IMR-90 (cell line): Measurements from ENCODE around the gene DPH7. TPM values are rescaled to one million over a fixed set of nuclear protein-coding genes. Genes with fewer than 3 reads are reported as not detected.

ENCODE experiments used
- ATAC-seq: fragments of 200-7000 bp; cut with Tn5 transposase; 2 replicates; pipeline ENCODE4 v1.9.1; 2020; ENCODE audit warnings: low read depth, mild to moderate bottlenecking, moderate library complexity
- BruUV-seq: library from RNA; stranded (reverse); fragments of 400-500 nt; replicated peaks from 2 replicates; lab custom pipeline; 2021; lab: Mats Ljungman, UMichigan
- CTCF ChIA-PET: fragments of 300-600 bp; formaldehyde crosslinking; extraction: SDS; loops from one replicate; lab custom pipeline; 2021; ENCODE audit warnings: antibody characterized with exemption; lab: Yijun Ruan, JAX
- POLR2A ChIA-PET: fragments of 300-600 bp; sonication (Branson Sonifier 250); formaldehyde crosslinking; loops from one replicate; lab custom pipeline; 2022; ENCODE audit warnings: antibody characterized with exemption; ENCODE audit not compliant: unreplicated experiment; lab: Charles Lee
- DNase-seq: peaks from one replicate; pipeline ENCODE4 v3.0.0; 2013
- H2AFZ ChIP-seq: replicated peaks from 2 replicates; pipeline ENCODE3; 2013; ENCODE audit warnings: low read length, mild to moderate bottlenecking; ENCODE audit not compliant: poor library complexity
- H2AK5ac ChIP-seq: 2 replicates; pipeline ENCODE4 v1.6.1; 2013; ENCODE audit warnings: low read depth, low read length, inconsistent platforms
- H2AK9ac ChIP-seq: replicated peaks from 2 replicates; pipeline ENCODE3; 2013; ENCODE audit warnings: mild to moderate bottlenecking, low read depth, low read length, moderate library complexity; ENCODE audit not compliant: poor library complexity
- H2BK120ac ChIP-seq: 2 replicates; pipeline ENCODE4 v1.6.1; 2013; ENCODE audit warnings: low read depth, low read length, inconsistent platforms
- H2BK15ac ChIP-seq: 3 replicates; pipeline ENCODE4 v1.6.1; 2013; ENCODE audit warnings: low read depth, low read length, inconsistent platforms
- H2BK20ac ChIP-seq: 2 replicates; pipeline ENCODE4 v1.6.1; 2013; ENCODE audit warnings: low read depth, mild to moderate bottlenecking, inconsistent platforms, low read length, moderate library complexity
- H2BK5ac ChIP-seq: 2 replicates; pipeline ENCODE4 v1.6.1; 2013; ENCODE audit warnings: mild to moderate bottlenecking, low read depth, low read length, inconsistent platforms; ENCODE audit not compliant: poor library complexity, severe bottlenecking
- H3K14ac ChIP-seq: replicated peaks from 2 replicates; pipeline ENCODE4 v1.6.1; 2013; ENCODE audit warnings: low read depth, low read length, inconsistent platforms
- H3K18ac ChIP-seq: 2 replicates; pipeline ENCODE4 v1.6.1; 2013; ENCODE audit warnings: low read depth, low read length, control low read depth
- H3K23ac ChIP-seq: 2 replicates; pipeline ENCODE4 v1.6.1; 2013; ENCODE audit warnings: low read depth, low read length, inconsistent platforms
- H3K27ac ChIP-seq: 2 replicates; pipeline ENCODE4 v1.5.1; 2013; ENCODE audit warnings: mild to moderate bottlenecking, control low read depth, low read length; ENCODE audit not compliant: insufficient read depth
- H3K27me3 ChIP-seq: 2 replicates; pipeline ENCODE4 v1.6.1; 2013; ENCODE audit warnings: low read length; ENCODE audit not compliant: control insufficient read depth, insufficient read depth
- H3K36me3 ChIP-seq: 2 replicates; pipeline ENCODE4 v1.6.1; 2013; ENCODE audit warnings: low read length, mixed read lengths; ENCODE audit not compliant: control insufficient read depth, insufficient read depth
- H3K4ac ChIP-seq: 2 replicates; pipeline ENCODE4 v1.6.1; 2013; ENCODE audit warnings: low read depth, low read length, inconsistent platforms
- H3K4me1 ChIP-seq: 2 replicates; pipeline ENCODE4 v1.6.1; 2013; ENCODE audit warnings: low read length, mixed read lengths; ENCODE audit not compliant: control insufficient read depth, insufficient read depth
- H3K4me2 ChIP-seq: 2 replicates; pipeline ENCODE4 v1.6.1; 2013; ENCODE audit warnings: low read depth, mild to moderate bottlenecking, control low read depth, low read length, moderate library complexity
- H3K4me3 ChIP-seq: 2 replicates; pipeline ENCODE4 v1.5.1; 2013; ENCODE audit warnings: low read depth, mild to moderate bottlenecking, control low read depth, low read length, moderate library complexity; ENCODE audit not compliant: insufficient read depth
- H3K56ac ChIP-seq: 2 replicates; pipeline ENCODE4 v1.6.1; 2013; ENCODE audit warnings: low read length, inconsistent platforms; ENCODE audit not compliant: insufficient read depth; ENCODE audit errors: extremely low read depth
- H3K79me1 ChIP-seq, 2 experiments: 2 replicates each; pipeline ENCODE4 v1.6.1; 2013; ENCODE audit warnings: low read length in 2 of 2, inconsistent platforms in 1 of 2, low read depth in 1 of 2
- H3K9ac ChIP-seq: 2 replicates; pipeline ENCODE4 v1.6.1; 2013; ENCODE audit warnings: low read depth, low read length, control low read depth
- H3K9me1 ChIP-seq: 2 replicates; pipeline ENCODE4 v1.6.1; 2013; ENCODE audit warnings: low read length, inconsistent platforms; ENCODE audit not compliant: insufficient read depth
- H3K9me3 ChIP-seq: 2 replicates; pipeline ENCODE4 v1.6.1; 2013; ENCODE audit warnings: low read length; ENCODE audit not compliant: control insufficient read depth, insufficient read depth
- H4K20me1 ChIP-seq: 2 replicates; pipeline ENCODE4 v1.6.1; 2013; ENCODE audit warnings: low read length, inconsistent platforms; ENCODE audit not compliant: insufficient read depth
- H4K5ac ChIP-seq: 2 replicates; pipeline ENCODE4 v1.6.1; 2013; ENCODE audit warnings: mild to moderate bottlenecking, low read depth, low read length, control low read depth
- H4K8ac ChIP-seq, 2 experiments: 2 replicates each; pipeline ENCODE4 v1.6.1; 2013; ENCODE audit warnings: low read depth in 2 of 2, low read length in 2 of 2, control low read depth in 1 of 2, inconsistent platforms in 1 of 2
- H4K91ac ChIP-seq: 2 replicates; pipeline ENCODE4 v1.6.1; 2013; ENCODE audit warnings: low read depth, low read length, inconsistent platforms; ENCODE audit not compliant: insufficient read depth
- CEBPB ChIP-seq: IDR thresholded peaks from 2 replicates; pipeline ENCODE4 v1.6.1; 2012; ENCODE audit warnings: low read depth, low read length, improper control_type of control experiment
- CHD1 ChIP-seq: IDR thresholded peaks from 2 replicates; pipeline ENCODE4 v1.6.1; 2012; ENCODE audit warnings: low read depth, low read length, improper control_type of control experiment
- CTCF ChIP-seq: conservative IDR thresholded peaks from 2 replicates; pipeline ENCODE4 v1.5.1; 2012; ENCODE audit warnings: mild to moderate bottlenecking, low read depth, low read length, improper control_type of control experiment
- MAFK ChIP-seq: IDR thresholded peaks from 2 replicates; pipeline ENCODE4 v1.6.1; 2012; ENCODE audit warnings: low read depth, low read length, improper control_type of control experiment
- MAZ ChIP-seq: IDR thresholded peaks from 2 replicates; pipeline ENCODE4 v1.6.1; 2012; ENCODE audit warnings: low read depth, mild to moderate bottlenecking, low read length, improper control_type of control experiment, moderate library complexity, borderline replicate concordance
- MXI1 ChIP-seq: IDR thresholded peaks from 2 replicates; pipeline ENCODE4 v1.6.1; 2012; ENCODE audit warnings: low read depth, mild to moderate bottlenecking, low read length, moderate library complexity, borderline replicate concordance
- NFE2L2 ChIP-seq: fragments of 150-350 bp; IDR thresholded peaks from 2 replicates; pipeline ENCODE4 v1.6.1; 2016; ENCODE audit warnings: low read depth, mild to moderate bottlenecking, low read length
- POLR2A ChIP-seq: IDR thresholded peaks from 2 replicates; pipeline ENCODE4 v1.6.1; 2012; ENCODE audit warnings: mild to moderate bottlenecking, low read depth, low read length
- RCOR1 ChIP-seq: IDR thresholded peaks from 2 replicates; pipeline ENCODE4 v1.6.1; 2012; ENCODE audit warnings: mild to moderate bottlenecking, low read length, improper control_type of control experiment; ENCODE audit not compliant: insufficient replicate concordance
- SMC3 ChIP-seq: fragments of 150-350 bp; IDR thresholded peaks from 2 replicates; pipeline ENCODE4 v1.6.1; 2016; ENCODE audit warnings: low read depth, mild to moderate bottlenecking, antibody characterized with exemption, low read length, moderate library complexity
- USF2 ChIP-seq: fragments of 150-350 bp; IDR thresholded peaks from 2 replicates; pipeline ENCODE4 v1.6.1; 2017; ENCODE audit warnings: mild to moderate bottlenecking, antibody characterized with exemption, low read length, low read depth
- WGBS, 2 experiments: methylation state at CpG; one replicate each; pipeline versions ENCODE4 v1.1.5 to v1.1.7; 2013; ENCODE audit warnings: missing lambda C conversion rate in 2 of 2; ENCODE audit not compliant: insufficient read length in 1 of 2; ENCODE audit errors: extremely low coverage in 2 of 2; 5-methylcytosine and 5-hydroxymethylcytosine counted together
- dilution Hi-C: fragments of 300-500 bp; cut with HindIII; formaldehyde crosslinking; loops from one replicate; pipeline ENCODE4 v1.14.3; 2018; ENCODE audit warnings: low sequenced_read_pairs; ENCODE audit not compliant: unreplicated experiment
- in situ Hi-C: fragments of 300-500 bp; cut with MboI; formaldehyde crosslinking; loops from 3 replicates; pipeline ENCODE4 v1.14.3; 2019; ENCODE audit warnings: low sequenced_read_pairs, inconsistent platforms, mixed read lengths
- intact Hi-C: fragments of 100-400 bp; cut with micrococcal nuclease; formaldehyde crosslinking; loops from 2 replicates; pipeline ENCODE4 v1.10.0; 2022
- polyA plus RNA-seq, 3 experiments: library from polyadenylated mRNA; depleted of rRNA; stranded (reverse); fragments of >200 nt; gene quantifications; 2 replicates each; pipeline ENCODE4 v1.2.3, GENCODE V29; 2012; ENCODE audit warnings: low replicate concordance in 1 of 3
- total RNA-seq: library from RNA; depleted of rRNA; stranded (reverse); fragments of >200 nt; gene quantifications from 2 replicates; pipeline ENCODE4 v1.2.3, GENCODE V29; 2012

DPH7 gene
- total and polyA plus RNA-seq, 2 of the 4 experiments (the other 2 are of a cell fraction), result 12.5 to 33.7 TPM

- H3K18ac ChIP-seq, result no peak overlapping the region
- H3K4me3 ChIP-seq, result no peak overlapping the region
- H3K27me3 ChIP-seq, result no peaks in the 10 kb centered on the region
- H3K4ac ChIP-seq, result no peak overlapping the region
- intact Hi-C loops (no loop called here), dilution Hi-C loops (no loop called here), in situ Hi-C loops (no loop called here)
- WGBS, 2 experiments, result no CpG with 5 or more reads among the region's 12 CpGs
- H3K56ac ChIP-seq, result no peak overlapping the region
- no peak overlapping the region for H2AK9ac ChIP-seq
- H3K14ac ChIP-seq, result no peak overlapping the region
- H3K27ac ChIP-seq, result no peak overlapping the region
- ATAC-seq (no peak), DNase-seq (no peak)
- H4K20me1 ChIP-seq, result peaks cover 24% of the 10 kb centered on the region
- no peak overlapping the region for H2BK5ac ChIP-seq
- BruUV-seq, result no TSS peak
- H4K91ac ChIP-seq, result no peak overlapping the region
- peaks cover 6% of the 10 kb centered on the region for H3K4me1 ChIP-seq
- H3K36me3 ChIP-seq, result peaks cover 37% of the 10 kb centered on the region
- ChIA-PET CTCF (no interaction called here), POLR2A (no interaction called here)
- no peak overlapping the region for H2BK20ac ChIP-seq
- peaks cover 41 to 60% of the 10 kb centered on the region in 2 experiments for H3K79me1 ChIP-seq
- H3K9me1 ChIP-seq, result peaks cover 18% of the 10 kb centered on the region
- H2AK5ac ChIP-seq, result no peak overlapping the region
- H4K5ac ChIP-seq, result no peak overlapping the region
- H2BK120ac ChIP-seq, result no peak overlapping the region
- H3K4me2 ChIP-seq, result no peak overlapping the region
- H3K9me3 ChIP-seq, result no peaks in the 10 kb centered on the region
- no peak overlapping the region for H3K23ac ChIP-seq
- no peak overlapping the region for H2AFZ ChIP-seq
- no peak overlapping the region for H2BK15ac ChIP-seq
- H4K8ac ChIP-seq, result no peak overlapping the region
- H3K9ac ChIP-seq, result no peak overlapping the region
- TF ChIP-seq MAFK (no peak), RCOR1 (no peak), CHD1 (no peak), MXI1 (no peak), USF2 (no peak), CEBPB (no peak), SMC3 (no peak), MAZ (no peak), POLR2A (no peak), CTCF (no peak), NFE2L2 (no peak)
Observed at GRCh38 chr9:137575716-137576411, 2.9 kb downstream of the DPH7 start.
